ENCODE data around the gene GPD1. TPM values are rescaled to one million over a fixed set of nuclear protein-coding genes. Genes with fewer than 3 reads are reported as not detected.

The GPD1 gene
- total RNA-seq, 6 experiments from 2014 or later = 43.6 to 210 (median 110) TPM

DNA sequence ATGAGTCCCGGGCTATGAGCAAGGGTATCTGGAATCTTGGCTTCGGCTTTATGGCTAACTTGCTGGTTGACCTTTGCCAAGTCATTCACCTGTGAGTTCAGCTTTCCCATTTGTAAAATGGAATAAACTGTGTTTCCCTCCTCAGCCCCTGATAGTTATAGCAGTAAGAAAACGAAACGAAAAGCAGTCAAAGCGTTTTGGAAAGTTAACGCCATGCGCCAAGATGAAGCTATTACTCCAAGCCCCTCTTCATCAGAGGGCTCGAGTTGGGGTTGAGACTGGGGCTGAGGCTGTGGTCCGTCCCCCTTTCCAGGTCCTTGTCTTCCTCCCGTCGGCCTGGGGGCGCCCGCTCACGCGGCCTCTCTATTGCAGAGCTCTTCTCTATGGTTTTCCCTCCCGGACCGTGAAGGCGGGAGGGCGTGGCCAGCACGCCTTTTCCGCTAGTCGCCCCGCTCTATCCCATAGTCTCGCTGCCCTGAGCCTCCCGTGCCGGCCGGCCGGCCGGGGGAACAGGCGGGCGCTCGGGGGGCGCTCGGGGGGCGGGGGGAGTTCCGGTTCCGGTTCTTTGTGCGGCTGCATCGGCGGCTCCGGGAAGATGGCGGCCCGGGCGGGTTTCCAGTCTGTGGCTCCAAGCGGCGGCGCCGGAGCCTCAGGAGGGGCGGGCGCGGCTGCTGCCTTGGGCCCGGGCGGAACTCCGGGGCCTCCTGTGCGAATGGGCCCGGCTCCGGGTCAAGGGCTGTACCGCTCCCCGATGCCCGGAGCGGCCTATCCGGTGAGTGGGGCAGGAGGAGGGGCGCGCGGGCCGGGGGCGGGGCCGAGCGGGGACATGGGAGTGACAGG, 18.8 kb upstream of the GPD1 start, which contains the start of gene SMARCD1:
Gene SMARCD1, plus strand, starts transcription at position 568 of the 840 bp plus-strand sequence. Its CDS starts 28 bp downstream, at position 596.
- Histone ChIP-seq H3K9me3 (no peaks in the 10 kb centered on the region), H3K27ac (peak within 1 kb of the TSS; percentile 81 to 90 (median 90)), H3K4me1 (peaks cover 0 to 12% (median 2%) of the 10 kb centered on the region in 4 donors), H3K4me3 (peak within 1 kb of the TSS; percentile 92 to 97 (median 97)), H3K36me3 (peaks cover 0 to 32% (median 14%) of the 10 kb centered on the region in 4 donors), H3K27me3 (no peaks in the 10 kb centered on the region)
- TF ChIP-seq POLR2A (IDR thresholded peaks at IDR 0.05) = peak; percentile 34
- TF ChIP-seq, protein P1, sequence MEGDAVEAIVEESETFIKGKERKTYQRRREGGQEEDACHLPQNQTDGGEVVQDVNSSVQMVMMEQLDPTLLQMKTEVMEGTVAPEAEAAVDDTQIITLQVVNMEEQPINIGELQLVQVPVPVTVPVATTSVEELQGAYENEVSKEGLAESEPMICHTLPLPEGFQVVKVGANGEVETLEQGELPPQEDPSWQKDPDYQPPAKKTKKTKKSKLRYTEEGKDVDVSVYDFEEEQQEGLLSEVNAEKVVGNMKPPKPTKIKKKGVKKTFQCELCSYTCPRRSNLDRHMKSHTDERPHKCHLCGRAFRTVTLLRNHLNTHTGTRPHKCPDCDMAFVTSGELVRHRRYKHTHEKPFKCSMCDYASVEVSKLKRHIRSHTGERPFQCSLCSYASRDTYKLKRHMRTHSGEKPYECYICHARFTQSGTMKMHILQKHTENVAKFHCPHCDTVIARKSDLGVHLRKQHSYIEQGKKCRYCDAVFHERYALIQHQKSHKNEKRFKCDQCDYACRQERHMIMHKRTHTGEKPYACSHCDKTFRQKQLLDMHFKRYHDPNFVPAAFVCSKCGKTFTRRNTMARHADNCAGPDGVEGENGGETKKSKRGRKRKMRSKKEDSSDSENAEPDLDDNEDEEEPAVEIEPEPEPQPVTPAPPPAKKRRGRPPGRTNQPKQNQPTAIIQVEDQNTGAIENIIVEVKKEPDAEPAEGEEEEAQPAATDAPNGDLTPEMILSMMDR (IDR thresholded peaks at IDR 0.05) = peak in 3 of 4 donors; percentile 55 to 61 (median 61)
- peak; percentile 89 to 96 (median 92) for ATAC-seq
- under 1% methylated on average over 18 of the region's 69 CpGs for WGBS (ENCODE audit: insufficient coverage, low coverage, low lambda C conversion rate, missing lambda C conversion rate)
- intact Hi-C loops (cut with DNase I) = no loop called here
- peak; percentile 93 to 95 (median 95) for DNase-seq

DNA sequence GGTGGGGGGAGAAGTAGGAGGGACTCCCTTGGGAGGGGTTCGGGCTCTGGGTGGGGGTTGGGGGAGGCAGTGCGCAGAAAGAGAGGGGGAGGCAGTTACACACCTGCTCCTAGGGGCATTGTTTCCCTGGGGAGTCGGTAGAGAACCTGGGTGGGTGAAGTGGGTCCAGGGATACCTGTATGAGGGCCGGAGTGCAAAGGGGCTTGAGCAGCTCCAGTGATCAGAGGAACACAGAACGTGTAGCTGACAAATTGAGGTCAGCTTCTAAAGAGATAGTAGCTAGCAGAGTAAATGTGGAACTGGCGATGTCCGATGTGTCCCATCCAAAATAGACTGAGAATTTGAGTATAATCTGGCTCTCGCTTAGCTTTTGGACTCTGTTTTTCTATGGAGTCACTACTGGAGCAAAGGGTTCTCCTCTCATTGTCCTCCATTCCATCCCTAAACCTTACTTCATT, 18.2 kb upstream of the GPD1 start:
- Histone ChIP-seq H3K36me3 (peaks cover 0 to 38% (median 18%) of the 10 kb centered on the region in 4 donors), H3K4me1 (peaks cover 0 to 12% (median 2%) of the 10 kb centered on the region in 4 donors), H3K27ac (peak overlapping the region; percentile 81 to 90 (median 90)), H3K27me3 (no peaks in the 10 kb centered on the region), H3K4me3 (peak overlapping the region; percentile 92 to 97 (median 97)), H3K9me3 (no peaks in the 10 kb centered on the region)
- intact Hi-C loops (cut with DNase I) = no loop called here
- ATAC-seq = no peak
- DNase-seq = no peak
- 1% methylated on average over 7 of the region's 8 CpGs for WGBS (ENCODE audit: insufficient coverage, low coverage, low lambda C conversion rate, missing lambda C conversion rate)
- TF ChIP-seq POLR2A (IDR thresholded peaks at IDR 0.05) = no peak
- TF ChIP-seq, protein P1 (IDR thresholded peaks at IDR 0.05) = no peak

DNA sequence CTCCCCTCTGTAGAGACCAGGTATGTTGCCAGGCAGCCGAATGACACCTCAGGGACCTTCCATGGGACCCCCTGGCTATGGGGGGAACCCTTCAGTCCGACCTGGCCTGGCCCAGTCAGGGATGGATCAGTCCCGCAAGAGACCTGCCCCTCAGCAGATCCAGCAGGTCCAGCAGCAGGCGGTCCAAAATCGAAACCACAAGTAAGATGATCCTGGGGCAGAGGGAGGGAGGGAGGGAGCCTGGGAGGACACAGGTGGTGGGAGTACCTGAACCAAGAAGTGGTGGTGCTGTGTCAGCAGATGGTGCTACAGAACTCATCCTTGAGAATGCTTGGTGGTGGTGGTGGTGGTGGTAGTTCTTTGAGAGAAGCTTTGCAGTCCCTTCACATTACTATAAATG, 17.7 kb upstream of the GPD1 start:
- H3K36me3 ChIP-seq = peaks cover 0 to 43% (median 20%) of the 10 kb centered on the region in 4 donors
- ATAC-seq (no peak), DNase-seq (no peak)
- TF ChIP-seq, protein P1 (IDR thresholded peaks at IDR 0.05) = no peak
- no peak for TF ChIP-seq POLR2A (IDR thresholded peaks at IDR 0.05)
- no peaks in the 10 kb centered on the region for H3K9me3 ChIP-seq
- H3K27ac ChIP-seq = peak overlapping the region in 2 of 3 donors; percentile 81 to 90
- H3K4me3 ChIP-seq = peak overlapping the region in 2 of 3 donors; percentile 92 to 97
- 50% methylated on average over 4 of the region's 5 CpGs for WGBS (ENCODE audit: insufficient coverage, low coverage, low lambda C conversion rate, missing lambda C conversion rate)
- no peaks in the 10 kb centered on the region for H3K27me3 ChIP-seq
- peaks cover 0 to 12% (median 2%) of the 10 kb centered on the region in 4 donors for H3K4me1 ChIP-seq
- intact Hi-C loops (cut with DNase I) = no loop called here

DNA sequence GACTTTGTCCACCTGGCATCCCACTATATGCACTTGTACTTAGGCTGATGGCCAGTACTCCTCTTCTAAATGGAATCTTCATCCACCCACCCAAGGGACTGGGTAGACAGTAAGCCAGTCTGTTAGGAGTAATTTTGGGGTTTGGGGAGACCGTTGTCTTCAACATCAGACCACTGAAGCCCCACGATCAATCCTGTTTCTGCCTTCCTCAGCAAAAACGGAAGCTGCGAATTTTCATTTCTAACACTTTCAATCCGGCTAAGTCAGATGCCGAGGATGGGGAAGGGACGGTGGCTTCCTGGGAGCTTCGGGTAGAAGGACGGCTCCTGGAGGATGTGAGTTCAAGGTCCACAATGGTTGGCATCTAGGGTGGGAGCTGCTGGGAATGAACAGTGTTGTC, 16.7 kb upstream of the GPD1 start:
- 65% methylated on average over 9 of the region's 9 CpGs for WGBS (ENCODE audit: insufficient coverage, low coverage, low lambda C conversion rate, missing lambda C conversion rate)
- no peak for TF ChIP-seq POLR2A (IDR thresholded peaks at IDR 0.05)
- TF ChIP-seq, protein P1 (IDR thresholded peaks at IDR 0.05) = no peak

More for the DNA sequence above, 16.7 kb upstream of the GPD1 start:
- DNase-seq (no peak), ATAC-seq (no peak)
- Histone ChIP-seq H3K27ac (no peak overlapping the region), H3K4me1 (peaks cover 0 to 12% (median 2%) of the 10 kb centered on the region in 4 donors), H3K4me3 (no peak overlapping the region), H3K27me3 (no peaks in the 10 kb centered on the region), H3K36me3 (peaks cover 0 to 53% (median 24%) of the 10 kb centered on the region in 4 donors), H3K9me3 (no peaks in the 10 kb centered on the region)
- intact Hi-C loops (cut with DNase I) = no loop called here

Measured in right lobe of liver (tissue), 6 donors.